Upper lobe of left lung (tissue), 4 donors: ENCODE results near the gene RBMS1.

Experiments
- EP300 ChIP-seq, 4 donors: sonication (generic); formaldehyde crosslinking; IDR thresholded peaks; one replicate each; pipeline ENCODE4 v1.5.1; 2017; ENCODE audit warnings: antibody characterized with exemption in 4 of 4, control low read depth in 2 of 4
- POLR2A ChIP-seq, 4 donors: fragments of 450-650 bp; IDR thresholded peaks; one replicate each; pipeline ENCODE4 v1.5.1; 2016 to 2017; ENCODE audit warnings: antibody characterized with exemption in 4 of 4, mild to moderate bottlenecking in 2 of 4
- POLR2AphosphoS5 ChIP-seq, 2 donors: sonication (generic); formaldehyde crosslinking; IDR thresholded peaks; one replicate each; pipeline ENCODE4 v1.5.1; 2017; ENCODE audit warnings: antibody characterized with exemption in 2 of 2
- TF ChIP-seq, protein P1 (sequence below), 6 experiments: fragments of 450-650 bp in 4 of 6; fragments of 200-600 bp in 2 of 6; sonication (generic) in 2 of 6; IDR thresholded peaks; one replicate each; pipeline ENCODE4 v1.5.1; 2016 to 2019; ENCODE audit warnings: antibody characterized with exemption in 6 of 6

DNA sequence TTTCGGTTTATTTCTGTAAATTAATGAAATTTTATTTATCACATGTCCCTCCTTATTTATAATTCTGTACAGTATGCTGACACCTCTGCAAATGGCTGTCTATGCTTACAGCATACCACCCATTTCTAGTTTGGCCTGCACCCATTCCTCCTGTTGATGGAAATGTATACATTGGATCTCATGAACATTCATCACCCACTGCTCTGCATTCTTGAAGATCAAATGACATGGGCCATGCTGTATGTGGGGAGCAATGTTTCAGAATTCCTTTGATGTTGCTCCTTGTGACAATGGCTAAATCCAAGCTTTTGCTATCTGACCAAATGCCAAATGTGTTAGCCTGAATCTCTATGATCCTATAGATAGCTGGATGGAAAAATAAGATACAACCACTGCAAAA is 238.2 kb downstream of the RBMS1 start:
- TF ChIP-seq, protein P1, sequence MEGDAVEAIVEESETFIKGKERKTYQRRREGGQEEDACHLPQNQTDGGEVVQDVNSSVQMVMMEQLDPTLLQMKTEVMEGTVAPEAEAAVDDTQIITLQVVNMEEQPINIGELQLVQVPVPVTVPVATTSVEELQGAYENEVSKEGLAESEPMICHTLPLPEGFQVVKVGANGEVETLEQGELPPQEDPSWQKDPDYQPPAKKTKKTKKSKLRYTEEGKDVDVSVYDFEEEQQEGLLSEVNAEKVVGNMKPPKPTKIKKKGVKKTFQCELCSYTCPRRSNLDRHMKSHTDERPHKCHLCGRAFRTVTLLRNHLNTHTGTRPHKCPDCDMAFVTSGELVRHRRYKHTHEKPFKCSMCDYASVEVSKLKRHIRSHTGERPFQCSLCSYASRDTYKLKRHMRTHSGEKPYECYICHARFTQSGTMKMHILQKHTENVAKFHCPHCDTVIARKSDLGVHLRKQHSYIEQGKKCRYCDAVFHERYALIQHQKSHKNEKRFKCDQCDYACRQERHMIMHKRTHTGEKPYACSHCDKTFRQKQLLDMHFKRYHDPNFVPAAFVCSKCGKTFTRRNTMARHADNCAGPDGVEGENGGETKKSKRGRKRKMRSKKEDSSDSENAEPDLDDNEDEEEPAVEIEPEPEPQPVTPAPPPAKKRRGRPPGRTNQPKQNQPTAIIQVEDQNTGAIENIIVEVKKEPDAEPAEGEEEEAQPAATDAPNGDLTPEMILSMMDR (IDR thresholded peaks at IDR 0.05), result no peak
- TF ChIP-seq POLR2A (IDR thresholded peaks at IDR 0.05) (no peak), POLR2AphosphoS5 (IDR thresholded peaks at IDR 0.05) (no peak), EP300 (IDR thresholded peaks at IDR 0.05) (no peak)
